HG02763 (cell line): ENCODE measurements around the gene CORIN.

Experiments used
- ATAC-seq: cut with Tn5 transposase; IDR thresholded peaks from one replicate; pipeline ENCODE4 v1.9.1; 2021; ENCODE audit warnings: mild to moderate bottlenecking, moderate library complexity; ENCODE audit not compliant: unreplicated experiment

The CORIN gene

GRCh38 chr4:47831026-47831679 is 6.7 kb downstream of the CORIN start:
- ATAC-seq = no peak

- ATAC-seq = no peak
These were observed 7.4 kb downstream of the CORIN start for GRCh38 chr4:47830265-47831025.

GRCh38 chr4:47829438-47829837 is 8.4 kb downstream of the CORIN start:
- ATAC-seq = no peak

- no peak for ATAC-seq
These were observed 10.4 kb downstream of the CORIN start for GRCh38 chr4:47827343-47828047.

GRCh38 chr4:47824840-47825239 is 13.0 kb downstream of the CORIN start:
- peak; percentile 58 for ATAC-seq

- ATAC-seq = no peak
These were observed 18.7 kb downstream of the CORIN start for GRCh38 chr4:47819178-47819577.

- ATAC-seq = no peak
These were observed 20.6 kb downstream of the CORIN start for GRCh38 chr4:47817275-47817674.

- ATAC-seq = no peak
These were observed 21.1 kb downstream of the CORIN start for GRCh38 chr4:47816748-47817147.

- no peak for ATAC-seq
These were observed 23.1 kb downstream of the CORIN start for GRCh38 chr4:47814618-47815295.

- no peak for ATAC-seq
These were observed 28.1 kb downstream of the CORIN start for GRCh38 chr4:47809654-47810203.

GRCh38 chr4:47804598-47804997 is 33.3 kb downstream of the CORIN start:
- no peak for ATAC-seq

- no peak for ATAC-seq
These were observed 36.3 kb downstream of the CORIN start for GRCh38 chr4:47801481-47802002.

GRCh38 chr4:47798165-47798564 is 39.7 kb downstream of the CORIN start:
- ATAC-seq = no peak

GRCh38 chr4:47791965-47792364 is 45.9 kb downstream of the CORIN start:
- no peak for ATAC-seq

- ATAC-seq = no peak
These were observed 47.8 kb downstream of the CORIN start for GRCh38 chr4:47790105-47790504.

- no peak for ATAC-seq
These were observed 49.7 kb downstream of the CORIN start for GRCh38 chr4:47788126-47788525.

GRCh38 chr4:47786958-47787370 is 50.9 kb downstream of the CORIN start:
- ATAC-seq = peak; percentile 48

GRCh38 chr4:47785153-47785552 is 52.7 kb downstream of the CORIN start:
- ATAC-seq = no peak

GRCh38 chr4:47784222-47784621 is 53.6 kb downstream of the CORIN start:
- ATAC-seq = no peak

GRCh38 chr4:47776353-47776752 is 61.5 kb downstream of the CORIN start:
- no peak for ATAC-seq

- ATAC-seq = no peak
These were observed 63.8 kb downstream of the CORIN start for GRCh38 chr4:47774079-47774478.
